LNCAP (cell line): ENCODE data around the gene TRIO.

Source experiments
- TF ChIP-seq, protein P1 (sequence below): fragments of 450-650 bp; IDR thresholded peaks from 2 replicates; pipeline ENCODE4 v1.5.1; 2017; ENCODE audit warnings: mild to moderate bottlenecking

TRIO gene

DNA sequence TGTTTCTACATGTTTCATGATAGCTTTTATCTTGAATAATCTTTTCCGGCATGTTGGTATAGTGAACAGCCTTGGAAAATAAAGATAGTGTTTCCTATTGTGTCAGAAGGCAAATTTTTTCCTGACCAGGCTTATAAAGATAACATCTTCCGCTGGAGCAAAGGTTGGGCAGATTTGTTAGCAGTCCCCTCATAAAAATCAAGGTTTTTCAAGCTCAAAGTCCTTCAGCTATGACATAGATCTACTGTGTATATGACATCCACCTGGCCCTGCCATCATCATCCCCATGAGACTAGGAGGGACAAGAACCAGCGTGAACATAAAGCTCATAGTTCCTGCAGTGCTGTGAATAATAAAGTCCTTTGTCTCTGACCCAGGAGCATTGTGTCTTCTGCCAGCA, 408.1 kb downstream of the TRIO start:
- TF ChIP-seq, protein P1, sequence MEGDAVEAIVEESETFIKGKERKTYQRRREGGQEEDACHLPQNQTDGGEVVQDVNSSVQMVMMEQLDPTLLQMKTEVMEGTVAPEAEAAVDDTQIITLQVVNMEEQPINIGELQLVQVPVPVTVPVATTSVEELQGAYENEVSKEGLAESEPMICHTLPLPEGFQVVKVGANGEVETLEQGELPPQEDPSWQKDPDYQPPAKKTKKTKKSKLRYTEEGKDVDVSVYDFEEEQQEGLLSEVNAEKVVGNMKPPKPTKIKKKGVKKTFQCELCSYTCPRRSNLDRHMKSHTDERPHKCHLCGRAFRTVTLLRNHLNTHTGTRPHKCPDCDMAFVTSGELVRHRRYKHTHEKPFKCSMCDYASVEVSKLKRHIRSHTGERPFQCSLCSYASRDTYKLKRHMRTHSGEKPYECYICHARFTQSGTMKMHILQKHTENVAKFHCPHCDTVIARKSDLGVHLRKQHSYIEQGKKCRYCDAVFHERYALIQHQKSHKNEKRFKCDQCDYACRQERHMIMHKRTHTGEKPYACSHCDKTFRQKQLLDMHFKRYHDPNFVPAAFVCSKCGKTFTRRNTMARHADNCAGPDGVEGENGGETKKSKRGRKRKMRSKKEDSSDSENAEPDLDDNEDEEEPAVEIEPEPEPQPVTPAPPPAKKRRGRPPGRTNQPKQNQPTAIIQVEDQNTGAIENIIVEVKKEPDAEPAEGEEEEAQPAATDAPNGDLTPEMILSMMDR: no peak

DNA sequence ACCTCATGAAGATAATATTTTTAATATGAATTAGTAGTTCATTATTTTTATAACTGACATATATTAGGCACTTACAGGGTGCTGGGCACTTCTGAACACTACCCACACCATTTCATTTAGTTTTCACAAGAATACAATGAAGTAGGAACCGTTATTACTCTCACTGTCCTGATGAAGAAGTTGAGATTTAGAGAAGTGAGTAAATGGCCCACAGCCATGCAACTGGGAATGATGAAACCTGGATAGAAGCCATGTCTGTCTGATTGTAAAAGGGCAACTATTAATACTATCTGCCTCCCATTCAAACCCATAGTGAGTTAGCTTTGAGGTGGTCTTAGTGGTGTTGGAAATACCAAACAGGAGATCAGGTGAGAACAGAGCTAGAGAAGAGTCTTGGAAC, 408.9 kb downstream of the TRIO start:
- TF ChIP-seq, protein P1: no peak

DNA sequence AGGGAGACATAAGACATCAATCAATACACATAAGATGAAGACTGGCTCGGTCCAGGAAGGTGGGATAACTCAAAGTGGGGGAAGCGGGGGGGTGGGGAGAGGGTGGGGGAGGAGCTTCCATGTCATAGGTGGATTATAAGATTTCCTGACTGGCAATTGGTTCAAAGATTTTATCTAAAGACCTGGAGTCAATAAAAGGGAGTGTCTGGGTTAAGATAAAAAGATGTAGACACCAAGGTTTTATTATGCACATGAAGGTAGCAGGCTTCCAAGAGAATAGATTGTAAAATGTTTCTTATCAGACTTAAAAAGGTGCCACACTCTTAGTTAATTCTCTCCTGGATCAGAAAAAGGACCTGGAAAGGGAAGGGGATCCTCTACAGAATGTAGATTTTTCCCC, 412.9 kb downstream of the TRIO start:
- TF ChIP-seq, protein P1: no peak

DNA sequence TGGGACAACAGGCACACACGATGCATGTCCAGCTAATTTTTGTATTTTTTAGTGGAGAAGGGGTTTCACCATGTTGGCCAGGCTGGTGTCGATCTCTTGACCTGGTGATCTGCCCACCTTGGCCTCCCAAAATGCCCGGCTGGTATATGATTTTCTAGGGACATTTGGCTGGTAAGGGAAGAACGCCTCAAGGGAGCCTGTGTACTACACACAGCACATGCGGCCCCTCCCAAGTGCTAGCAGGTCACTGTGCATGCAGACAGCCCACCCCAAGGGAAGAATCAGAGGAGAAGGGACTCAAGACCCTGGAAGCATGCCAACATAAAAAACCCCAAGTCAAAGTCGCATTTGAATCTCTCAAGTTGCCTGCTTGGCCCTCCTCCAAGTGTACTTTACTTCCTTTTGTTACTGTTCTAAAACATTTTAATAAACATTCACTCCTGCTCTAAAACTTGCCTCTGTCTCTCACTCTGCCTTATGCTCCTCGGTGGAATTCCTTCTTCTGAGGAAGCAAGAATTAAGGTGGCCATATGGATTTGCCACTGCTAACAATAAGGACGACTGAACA, 414.1 kb downstream of the TRIO start:
- TF ChIP-seq, protein P1: no peak

DNA sequence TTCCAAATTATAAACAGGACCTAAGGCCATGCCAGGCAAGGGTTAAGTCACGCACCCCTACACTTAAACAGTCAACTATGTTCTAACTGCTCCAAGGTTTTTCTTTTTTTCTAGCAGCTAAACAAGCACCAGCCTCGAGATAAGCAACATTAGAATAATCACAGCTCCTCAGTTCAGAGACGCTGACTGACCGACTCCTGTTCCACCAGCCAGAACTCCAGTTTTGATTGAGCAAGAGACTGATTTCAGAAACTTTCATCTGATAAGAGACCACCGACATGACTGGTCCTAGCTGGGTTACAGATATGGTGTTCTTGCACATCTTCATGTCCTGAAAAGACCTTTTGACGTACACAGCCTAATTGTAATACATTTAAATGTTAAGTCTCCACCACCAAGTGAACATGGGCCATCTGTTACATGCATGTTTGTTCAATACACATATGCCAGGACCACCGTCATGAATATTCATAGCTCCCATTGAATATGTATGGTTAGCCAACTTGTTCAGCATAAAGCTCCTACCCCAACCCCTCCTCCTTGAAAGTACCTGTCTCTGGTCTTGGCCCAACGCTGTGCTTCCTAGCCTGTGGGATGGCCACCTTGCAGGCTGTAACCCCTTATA, 414.8 kb downstream of the TRIO start:
- TF ChIP-seq, protein P1: no peak
